CD14-positive monocyte (primary cell): Measurements from ENCODE around the gene DNAL1. TPM values are rescaled to one million over a fixed set of nuclear protein-coding genes. Genes with fewer than 3 reads are reported as not detected.

Experiments used
- DNase-seq, 3 donors: peaks; one replicate each; pipeline ENCODE4 v3.0.0-alpha.2; 2011 to 2022
- H2AFZ ChIP-seq: 2 replicates; pipeline ENCODE4 v1.6.0; 2012; ENCODE audit warnings: mild to moderate bottlenecking, low read depth, low read length, inconsistent platforms; ENCODE audit not compliant: insufficient read depth, poor library complexity, severe bottlenecking
- H3K27ac ChIP-seq, 2 donors: 1 replicate in 1 of 2; 2 replicates in 1 of 2; pipeline ENCODE4 v1.5.1; 2012 to 2013; ENCODE audit warnings: low read length in 2 of 2, control low read depth in 1 of 2, inconsistent platforms in 1 of 2, low read depth in 1 of 2, mild to moderate bottlenecking in 1 of 2
- H3K27me3 ChIP-seq, 2 donors: one replicate each; pipeline versions ENCODE4 v1.6.0 to v1.6.1; 2011 to 2013; ENCODE audit warnings: low read length in 2 of 2; ENCODE audit not compliant: control insufficient read depth in 2 of 2, insufficient read depth in 2 of 2
- H3K36me3 ChIP-seq, 2 donors: replicated peaks in 1 of 2; 1 replicate in 1 of 2; 2 replicates in 1 of 2; pipeline versions ENCODE4 v1.5.1 to v1.6.1; 2012 to 2013; ENCODE audit warnings: low read length in 2 of 2, control low read depth in 1 of 2, inconsistent platforms in 1 of 2, mild to moderate bottlenecking in 1 of 2; ENCODE audit not compliant: insufficient read depth in 2 of 2, control insufficient read depth in 1 of 2
- H3K4me1 ChIP-seq, 2 donors: 1 replicate in 1 of 2; 2 replicates in 1 of 2; pipeline versions ENCODE4 v1.5.1 to v1.6.1; 2012 to 2013; ENCODE audit warnings: low read length in 2 of 2, control low read depth in 1 of 2, inconsistent platforms in 1 of 2, mild to moderate bottlenecking in 1 of 2, moderate library complexity in 1 of 2; ENCODE audit not compliant: insufficient read depth in 2 of 2, control insufficient read depth in 1 of 2
- H3K4me2 ChIP-seq: replicated peaks from 2 replicates; pipeline ENCODE3; 2012; ENCODE audit warnings: low read length, moderate library complexity, mild to moderate bottlenecking; ENCODE audit not compliant: poor library complexity, severe bottlenecking; ENCODE audit errors: extremely low read depth
- H3K4me3 ChIP-seq, 3 experiments: fragments of 200-600 bp in 1 of 3; sonication (generic) in 1 of 3; replicated peaks in 1 of 3; 1 replicate in 2 of 3; 2 replicates in 1 of 3; pipeline ENCODE4 v1.5.1; 2011 to 2013; ENCODE audit warnings: low read length in 3 of 3, mild to moderate bottlenecking in 3 of 3, control low read depth in 2 of 3, low read depth in 2 of 3, inconsistent platforms in 1 of 3, moderate library complexity in 1 of 3
- H3K79me2 ChIP-seq: 2 replicates; pipeline ENCODE4 v1.6.0; 2012; ENCODE audit warnings: mild to moderate bottlenecking, control low read depth, inconsistent platforms, low read length, moderate library complexity; ENCODE audit not compliant: insufficient read depth
- H3K9ac ChIP-seq: 2 replicates; pipeline ENCODE4 v1.6.0; 2017; ENCODE audit warnings: low read length, mild to moderate bottlenecking; ENCODE audit not compliant: insufficient read depth, poor library complexity, severe bottlenecking
- H3K9me3 ChIP-seq, 2 donors: replicated peaks in 1 of 2; 1 replicate in 1 of 2; 2 replicates in 1 of 2; pipeline versions ENCODE4 v1.5.1 to v1.6.1; 2012 to 2013; ENCODE audit warnings: low read length in 2 of 2, control low read depth in 1 of 2; ENCODE audit not compliant: control insufficient read depth in 1 of 2, insufficient read depth in 1 of 2
- H4K20me1 ChIP-seq: 2 replicates; pipeline ENCODE4 v1.6.0; 2012; ENCODE audit warnings: mild to moderate bottlenecking, low read length, control low read depth, moderate library complexity; ENCODE audit not compliant: insufficient read depth
- H3K27ac Mint-ChIP-seq, 7 donors: one replicate each; pipeline ENCODE4 v1.8.0; 2020; ENCODE audit warnings: mild to moderate bottlenecking in 7 of 7, mixed read lengths in 7 of 7, moderate library complexity in 6 of 7, inconsistent platforms in 2 of 7
- H3K27me3 Mint-ChIP-seq, 3 donors: one replicate each; pipeline ENCODE4 v1.8.0; 2021 to 2022; ENCODE audit warnings: low read depth in 3 of 3, mild to moderate bottlenecking in 3 of 3, mixed read lengths in 3 of 3, moderate library complexity in 3 of 3, inconsistent platforms in 1 of 3
- H3K36me3 Mint-ChIP-seq, 2 donors: one replicate each; pipeline ENCODE4 v1.8.0; 2020; ENCODE audit warnings: mixed read lengths in 2 of 2, inconsistent platforms in 1 of 2, mild to moderate bottlenecking in 1 of 2
- H3K4me1 Mint-ChIP-seq: one replicate; pipeline ENCODE4 v1.8.0; 2020; ENCODE audit warnings: mild to moderate bottlenecking, mixed read lengths
- H3K4me3 Mint-ChIP-seq, 2 donors: one replicate each; pipeline ENCODE4 v1.8.0; 2020; ENCODE audit warnings: mild to moderate bottlenecking in 2 of 2, mixed read lengths in 2 of 2, moderate library complexity in 1 of 2
- H3K9me3 Mint-ChIP-seq, 7 donors: one replicate each; pipeline ENCODE4 v1.8.0; 2020 to 2022; ENCODE audit warnings: mixed read lengths in 7 of 7, mild to moderate bottlenecking in 6 of 7, moderate library complexity in 6 of 7, inconsistent platforms in 2 of 7
- WGBS: methylation state at CpG from one replicate; pipeline ENCODE4 v1.1.5; 2013; ENCODE audit warnings: missing lambda C conversion rate; ENCODE audit not compliant: insufficient coverage; 5-methylcytosine and 5-hydroxymethylcytosine counted together
- intact Hi-C, 2 donors: fragments of 100-400 bp; cut with micrococcal nuclease; formaldehyde crosslinking; loops; one replicate each; pipeline versions ENCODE4 v1.15.0 to v1.15.1; 2023
- polyA plus RNA-seq, 3 donors: library from polyadenylated mRNA; depleted of rRNA in 1 of 3; unstranded in 2 of 3; stranded (reverse) in 1 of 3; fragments of 300-500 nt in 2 of 3; fragments of >200 nt in 1 of 3; fragmentation: Illumina TruSeq in 2 of 3; gene quantifications; 1 replicate in 2 of 3; 2 replicates in 1 of 3; pipeline ENCODE4 v1.2.3, GENCODE V29; 2012 to 2021
- TF ChIP-seq, protein P1 (sequence below): fragments of 200-600 bp; IDR thresholded peaks from one replicate; pipeline ENCODE4 v1.8.0; 2022; ENCODE audit warnings: antibody characterized with exemption, mild to moderate bottlenecking

DNAL1 gene
- polyA plus RNA-seq, 3 donors: 0.68 to 3.4 (median 2.0) TPM

DNA sequence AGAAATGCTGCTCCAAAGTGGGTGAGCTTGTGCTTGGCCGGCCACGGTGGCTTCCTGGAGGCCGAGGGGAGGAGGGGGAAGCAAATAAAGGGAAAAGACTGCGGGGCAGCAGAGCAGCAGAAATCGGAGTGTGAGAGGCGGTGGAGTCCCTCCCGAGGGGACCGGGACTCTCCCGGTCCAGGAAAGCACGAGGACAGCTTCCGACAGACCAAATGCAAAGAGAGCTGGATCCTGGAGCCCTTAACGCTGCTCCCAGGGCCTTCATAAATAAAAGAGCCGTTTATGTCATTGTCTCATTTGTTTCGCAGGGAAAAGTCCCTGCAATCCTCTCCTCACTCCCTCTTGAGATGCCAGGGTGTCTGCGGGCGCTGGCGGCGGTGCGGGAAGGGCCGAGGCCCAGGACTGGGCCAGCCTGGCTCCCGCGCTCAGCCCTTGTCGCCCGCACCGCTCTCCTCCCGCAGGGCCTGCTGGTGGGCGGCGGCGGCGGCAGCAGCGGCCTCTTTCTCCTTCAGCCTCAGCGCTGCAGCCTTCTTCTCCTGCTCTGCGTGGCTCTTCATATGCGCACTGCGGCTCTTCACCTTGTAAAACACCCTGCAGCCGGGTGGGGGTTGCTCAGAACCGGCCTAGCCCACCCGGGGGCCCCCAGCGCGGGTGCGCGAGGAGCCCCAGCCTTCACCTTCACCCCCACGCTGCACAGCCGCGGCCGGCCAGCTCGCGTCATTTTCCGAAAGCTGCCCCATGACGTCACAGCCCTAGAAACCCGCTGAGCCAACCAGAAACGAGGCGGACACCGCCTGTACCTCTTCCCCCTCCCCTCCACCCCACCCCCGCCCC is 73.8 kb downstream of the DNAL1 start:
- Histone ChIP-seq H3K27ac (no peak overlapping the region), H3K27me3 (peaks cover 0 to under 1% of the 10 kb centered on the region in 2 donors), H3K79me2 (no peaks in the 10 kb centered on the region), H3K4me3 (no peak overlapping the region), H3K9me3 (no peaks in the 10 kb centered on the region), H2AFZ (no peak overlapping the region), H3K4me2 (no peak overlapping the region), H4K20me1 (peaks cover 88% of the 10 kb centered on the region), H3K9ac (no peak overlapping the region), H3K36me3 (peaks cover 70 to 82% of the 10 kb centered on the region in 2 donors), H3K4me1 (peaks cover 6 to 13% of the 10 kb centered on the region in 2 donors)
- Mint-ChIP-seq H3K27me3 (peaks cover 1 to 2% (median 1%) of the 10 kb centered on the region in 3 donors), H3K4me3 (no peak overlapping the region), H3K9me3 (peaks cover 0 to under 1% (median 0%) of the 10 kb centered on the region in 7 donors), H3K36me3 (peaks cover 73 to 77% of the 10 kb centered on the region in 2 donors), H3K27ac (peak overlapping the region in 1 of 7 donors; percentile 79), H3K4me1 (peaks cover 11% of the 10 kb centered on the region)
- 96% methylated on average over 35 of the region's 55 CpGs for WGBS
- DNase-seq: no peak
- intact Hi-C loops: no loop called here
- TF ChIP-seq, protein P1, sequence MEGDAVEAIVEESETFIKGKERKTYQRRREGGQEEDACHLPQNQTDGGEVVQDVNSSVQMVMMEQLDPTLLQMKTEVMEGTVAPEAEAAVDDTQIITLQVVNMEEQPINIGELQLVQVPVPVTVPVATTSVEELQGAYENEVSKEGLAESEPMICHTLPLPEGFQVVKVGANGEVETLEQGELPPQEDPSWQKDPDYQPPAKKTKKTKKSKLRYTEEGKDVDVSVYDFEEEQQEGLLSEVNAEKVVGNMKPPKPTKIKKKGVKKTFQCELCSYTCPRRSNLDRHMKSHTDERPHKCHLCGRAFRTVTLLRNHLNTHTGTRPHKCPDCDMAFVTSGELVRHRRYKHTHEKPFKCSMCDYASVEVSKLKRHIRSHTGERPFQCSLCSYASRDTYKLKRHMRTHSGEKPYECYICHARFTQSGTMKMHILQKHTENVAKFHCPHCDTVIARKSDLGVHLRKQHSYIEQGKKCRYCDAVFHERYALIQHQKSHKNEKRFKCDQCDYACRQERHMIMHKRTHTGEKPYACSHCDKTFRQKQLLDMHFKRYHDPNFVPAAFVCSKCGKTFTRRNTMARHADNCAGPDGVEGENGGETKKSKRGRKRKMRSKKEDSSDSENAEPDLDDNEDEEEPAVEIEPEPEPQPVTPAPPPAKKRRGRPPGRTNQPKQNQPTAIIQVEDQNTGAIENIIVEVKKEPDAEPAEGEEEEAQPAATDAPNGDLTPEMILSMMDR: no peak

DNA sequence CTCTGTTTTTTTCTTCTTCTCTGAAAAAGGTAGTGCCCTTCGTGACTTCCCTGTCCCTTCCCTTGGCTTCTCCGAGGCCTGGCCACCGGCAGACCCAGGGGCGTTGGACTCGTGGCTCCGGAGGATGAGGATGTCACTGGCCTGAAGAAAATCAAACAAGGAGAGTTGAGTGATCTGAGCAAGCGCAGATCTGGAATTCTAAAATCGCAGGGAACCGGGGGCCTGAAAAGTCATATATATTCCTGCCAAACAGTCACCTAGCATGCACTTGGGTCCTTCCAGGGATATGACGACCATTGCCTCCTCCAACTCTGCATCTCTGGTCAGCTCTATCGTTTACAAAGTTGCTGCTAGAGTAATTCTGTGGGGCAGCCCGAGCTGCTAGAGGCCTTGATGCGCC is 74.6 kb downstream of the DNAL1 start:
- H3K4me3 Mint-ChIP-seq: no peak overlapping the region
- DNase-seq: no peak
- TF ChIP-seq, protein P1: no peak
- peaks cover 18% of the 10 kb centered on the region for H3K4me1 Mint-ChIP-seq
- WGBS: 97% methylated on average over 10 of the region's 13 CpGs
- Histone ChIP-seq H3K27me3 (no peaks in the 10 kb centered on the region), H3K27ac (peak overlapping the region in 1 of 2 donors; percentile 20), H3K79me2 (no peaks in the 10 kb centered on the region), H3K9ac (no peak overlapping the region), H3K4me3 (no peak overlapping the region), H3K9me3 (no peaks in the 10 kb centered on the region), H3K4me2 (no peak overlapping the region), H2AFZ (no peak overlapping the region), H3K4me1 (peaks cover 12 to 13% of the 10 kb centered on the region in 2 donors), H4K20me1 (peaks cover 96% of the 10 kb centered on the region), H3K36me3 (peaks cover 77 to 90% of the 10 kb centered on the region in 2 donors)
- intact Hi-C loops: no loop called here
- peak overlapping the region in 1 of 7 donors; percentile 58 for H3K27ac Mint-ChIP-seq
- no peaks in the 10 kb centered on the region for H3K9me3 Mint-ChIP-seq
- H3K27me3 Mint-ChIP-seq: peaks cover 0 to 2% (median 0%) of the 10 kb centered on the region in 3 donors
- peaks cover 80 to 84% of the 10 kb centered on the region in 2 donors for H3K36me3 Mint-ChIP-seq
